ENCODE measurements around the gene PAX2.
A peak's percentile ranks its signal among the peaks of the same experiment; 100 is the strongest.

Gene PAX2

GRCh38 chr10:100731407-100732240 is 13.8 kb upstream of the PAX2 start:
- H3K27ac ChIP-seq: peak overlapping the region; percentile 23; the same call in 1 of the 2 replicates
- TF ChIP-seq, protein P1, sequence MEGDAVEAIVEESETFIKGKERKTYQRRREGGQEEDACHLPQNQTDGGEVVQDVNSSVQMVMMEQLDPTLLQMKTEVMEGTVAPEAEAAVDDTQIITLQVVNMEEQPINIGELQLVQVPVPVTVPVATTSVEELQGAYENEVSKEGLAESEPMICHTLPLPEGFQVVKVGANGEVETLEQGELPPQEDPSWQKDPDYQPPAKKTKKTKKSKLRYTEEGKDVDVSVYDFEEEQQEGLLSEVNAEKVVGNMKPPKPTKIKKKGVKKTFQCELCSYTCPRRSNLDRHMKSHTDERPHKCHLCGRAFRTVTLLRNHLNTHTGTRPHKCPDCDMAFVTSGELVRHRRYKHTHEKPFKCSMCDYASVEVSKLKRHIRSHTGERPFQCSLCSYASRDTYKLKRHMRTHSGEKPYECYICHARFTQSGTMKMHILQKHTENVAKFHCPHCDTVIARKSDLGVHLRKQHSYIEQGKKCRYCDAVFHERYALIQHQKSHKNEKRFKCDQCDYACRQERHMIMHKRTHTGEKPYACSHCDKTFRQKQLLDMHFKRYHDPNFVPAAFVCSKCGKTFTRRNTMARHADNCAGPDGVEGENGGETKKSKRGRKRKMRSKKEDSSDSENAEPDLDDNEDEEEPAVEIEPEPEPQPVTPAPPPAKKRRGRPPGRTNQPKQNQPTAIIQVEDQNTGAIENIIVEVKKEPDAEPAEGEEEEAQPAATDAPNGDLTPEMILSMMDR (IDR thresholded peaks at IDR 0.05): no peak
- TF ChIP-seq ZFX (IDR thresholded peaks at IDR 0.05; ENCODE audit: borderline replicate concordance): no peak

GRCh38 chr10:100732241-100732596 is 13.2 kb upstream of the PAX2 start:
- no peak overlapping the region for H3K27ac ChIP-seq
- TF ChIP-seq ZFX (IDR thresholded peaks at IDR 0.05; ENCODE audit: borderline replicate concordance): no peak

DNA sequence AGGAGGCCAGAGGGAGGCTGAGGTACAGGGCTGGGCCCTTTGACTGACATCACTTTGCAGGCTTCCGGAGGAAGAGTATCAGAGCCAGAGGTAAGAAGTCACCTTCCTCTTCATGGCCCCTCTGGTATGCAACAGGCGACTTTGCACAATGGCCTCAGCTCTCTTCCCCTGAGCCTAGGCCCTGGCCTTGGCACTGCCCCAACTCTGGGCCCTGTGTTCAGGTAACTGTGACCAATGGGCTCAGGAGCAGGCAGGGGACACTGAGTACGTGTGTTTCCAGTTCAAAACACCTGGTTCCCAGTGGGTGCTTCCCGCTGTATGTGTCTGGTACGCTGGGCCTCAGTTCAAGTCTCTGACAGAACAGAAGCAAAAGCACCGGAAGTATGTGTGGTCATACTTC is 12.1 kb upstream of the PAX2 start:
- no peak overlapping the region for H3K27ac ChIP-seq
- TF ChIP-seq, protein P1 (IDR thresholded peaks at IDR 0.05): no peak
- TF ChIP-seq ZFX (IDR thresholded peaks at IDR 0.05; ENCODE audit: borderline replicate concordance): no peak

DNA sequence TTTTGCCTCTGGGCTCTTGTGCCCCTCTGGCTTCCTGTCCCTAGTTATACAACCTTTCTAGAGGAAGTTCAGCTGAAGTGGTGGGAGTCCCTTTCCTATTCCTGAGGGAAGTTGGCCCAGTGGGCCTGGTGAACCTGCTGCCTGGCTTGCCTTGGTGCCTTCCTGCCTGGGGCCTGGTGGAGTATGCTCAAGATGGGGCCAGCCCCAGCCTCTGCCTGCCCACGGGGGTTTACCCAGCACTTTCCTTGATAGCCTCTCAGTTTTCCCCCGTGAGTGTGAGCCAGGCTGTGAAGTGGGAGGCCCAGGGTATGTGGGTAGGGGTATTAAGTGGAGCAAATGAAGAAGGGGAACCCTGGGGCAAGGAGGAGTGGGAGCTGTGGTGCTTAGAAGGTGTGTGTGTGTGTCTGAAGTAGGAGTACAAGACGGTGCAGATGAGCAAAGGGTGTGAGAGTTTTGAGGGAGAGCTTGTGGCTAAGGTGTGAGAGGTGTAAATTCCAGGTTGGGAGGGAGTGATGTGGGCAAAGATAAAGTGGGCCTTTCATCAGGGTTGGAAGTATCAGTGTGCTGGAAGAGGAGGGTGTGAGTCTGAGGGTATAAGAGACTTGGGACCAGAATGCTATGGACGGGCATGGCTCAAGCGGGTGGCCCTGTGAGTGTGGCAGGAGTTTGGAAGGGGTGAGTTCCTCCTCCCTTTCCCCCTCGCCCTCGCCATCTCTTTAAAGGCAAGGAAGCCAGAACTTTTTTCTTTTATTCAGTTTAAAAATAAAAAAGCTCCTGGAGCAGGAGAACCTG is 10.9 kb upstream of the PAX2 start:
- H3K27ac ChIP-seq: no peak overlapping the region
- no peak for TF ChIP-seq ZFX (IDR thresholded peaks at IDR 0.05; ENCODE audit: borderline replicate concordance)
- TF ChIP-seq, protein P1 (IDR thresholded peaks at IDR 0.05): no peak

DNA sequence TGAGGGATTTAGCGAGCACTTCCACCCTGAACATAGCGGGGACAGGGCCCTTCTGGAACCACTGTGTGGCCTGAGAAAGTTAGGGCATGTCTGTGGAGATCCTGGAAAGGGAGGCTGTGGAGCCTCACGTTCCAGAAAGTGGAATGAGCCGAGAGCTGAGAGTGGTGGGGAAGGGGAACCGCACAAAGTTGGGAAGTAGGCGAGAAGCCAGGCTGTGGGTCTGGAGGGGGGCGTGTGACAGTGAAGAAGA is 10.4 kb upstream of the PAX2 start:
- H3K27ac ChIP-seq: no peak overlapping the region
- no peak for TF ChIP-seq ZFX (IDR thresholded peaks at IDR 0.05; ENCODE audit: borderline replicate concordance)
- TF ChIP-seq, protein P1 (IDR thresholded peaks at IDR 0.05): no peak

- TF ChIP-seq, protein P1 (IDR thresholded peaks at IDR 0.05): no peak
- TF ChIP-seq ZFX (IDR thresholded peaks at IDR 0.05; ENCODE audit: borderline replicate concordance): no peak
- no peak overlapping the region for H3K27ac ChIP-seq
Measured at GRCh38 chr10:100735337-100736143, 9.8 kb upstream of the PAX2 start.

DNA sequence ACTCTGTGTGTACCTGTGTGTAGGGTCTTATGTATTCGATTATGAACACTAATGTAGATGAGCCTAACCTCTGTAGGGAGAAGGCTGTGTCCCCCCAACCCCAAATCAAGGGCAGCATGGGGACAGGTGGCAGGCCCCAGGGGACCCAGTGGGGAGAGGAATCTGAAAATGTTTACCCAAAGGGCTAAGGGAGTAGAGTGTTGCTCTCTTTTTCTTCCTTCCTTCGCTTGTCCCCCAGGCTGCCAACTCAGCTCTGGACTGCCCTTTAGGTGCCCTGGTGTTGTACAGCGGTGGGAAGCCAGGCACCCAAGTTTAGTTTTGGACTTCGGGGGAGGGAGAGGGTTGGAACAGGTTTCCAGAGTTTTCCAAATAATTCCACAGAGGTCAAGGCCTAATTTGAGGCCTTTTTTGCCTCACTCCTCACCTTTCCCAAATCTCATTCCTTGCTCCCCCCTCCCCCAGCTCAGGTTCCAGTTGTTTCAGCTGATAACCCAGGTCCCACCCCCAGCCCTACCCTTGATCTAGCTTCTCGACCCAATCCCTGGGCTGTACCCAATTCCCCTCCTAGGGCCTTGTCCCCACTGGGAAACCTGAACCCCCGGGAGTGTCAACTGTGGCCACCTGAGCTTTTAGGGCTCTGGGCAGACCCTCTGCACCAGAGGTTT is 9.1 kb upstream of the PAX2 start:
- TF ChIP-seq ZFX (IDR thresholded peaks at IDR 0.05; ENCODE audit: borderline replicate concordance): no peak
- H3K27ac ChIP-seq: no peak overlapping the region
